Activated naive CD4-positive, alpha-beta T cell treated with anti-CD3 and anti-CD28 coated beads, Interleukin-2, amount 50 U/mL, for 16 hours (primary cell): ENCODE data around the gene MCFD2.

Experiments used
- DNase-seq: peaks from one replicate; pipeline ENCODE4 v3.0.0-alpha.2; 2020

The MCFD2 gene

DNA sequence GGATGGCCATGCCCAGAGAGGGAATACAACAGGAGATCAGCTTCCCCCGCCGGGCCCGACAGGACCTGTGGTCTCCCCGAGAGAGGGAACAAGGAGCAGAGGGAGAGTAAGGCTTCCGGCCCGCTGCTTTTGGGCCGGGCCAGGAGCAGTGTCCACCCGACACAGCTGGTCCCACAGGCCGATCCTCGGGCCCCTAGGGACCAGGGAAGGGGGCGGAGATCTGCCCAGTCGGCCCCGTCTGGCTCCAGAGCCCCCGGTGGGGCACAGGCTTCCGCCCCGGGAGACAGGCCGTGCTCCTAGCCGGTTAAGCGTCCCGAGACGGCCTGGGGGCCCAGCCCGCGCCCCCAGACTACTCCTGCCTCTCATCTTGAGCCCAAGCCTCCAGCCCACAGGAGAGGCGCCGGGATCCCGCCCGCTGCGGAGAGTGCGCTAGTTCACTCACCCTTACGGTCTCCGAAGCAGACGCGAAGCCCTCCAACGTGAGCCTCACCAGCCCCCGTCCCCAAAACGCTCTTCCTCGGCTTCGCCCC is at the start of gene MCFD2:
Gene MCFD2, minus strand, starts transcription at position 526 of the 530 bp plus-strand sequence. CDS start 6,635 bp downstream, outside the sequence.
- no peak for DNase-seq

DNA sequence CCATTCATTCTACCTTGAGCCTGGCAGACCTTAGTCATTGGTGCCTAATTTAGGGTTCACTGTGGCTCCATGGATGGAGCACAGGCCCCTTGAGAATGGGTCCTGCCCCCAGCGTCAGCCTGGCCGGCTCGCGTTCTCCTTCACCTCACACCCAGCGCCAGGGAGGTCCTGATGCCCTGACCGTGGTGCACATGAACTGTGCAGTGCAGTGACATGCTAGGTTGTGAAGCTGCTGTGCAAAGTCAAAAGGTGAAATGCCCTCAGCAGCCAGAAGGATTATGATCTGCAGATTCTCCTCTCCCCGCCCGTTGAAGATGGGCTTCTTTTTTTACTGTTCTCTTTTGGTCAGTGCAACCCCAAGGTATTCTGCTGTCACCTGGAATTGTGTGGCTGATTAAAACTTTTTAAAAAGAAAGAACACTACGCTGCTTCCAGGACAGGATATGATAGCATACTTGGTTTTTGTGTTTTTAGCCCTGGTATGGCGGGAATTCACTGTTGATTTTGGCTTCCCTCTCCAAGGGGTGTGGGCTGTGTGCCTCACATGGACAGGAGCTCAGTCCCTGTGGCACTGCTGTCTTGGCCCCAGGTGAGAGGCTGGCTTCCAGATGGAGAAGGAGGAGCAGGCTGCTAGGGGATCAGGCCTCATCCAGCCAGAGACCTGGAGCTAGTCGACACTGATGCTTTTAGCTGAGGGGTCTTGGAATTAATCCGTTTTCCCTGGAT is 49.4 kb upstream of the MCFD2 start:
- DNase-seq = no peak

DNA sequence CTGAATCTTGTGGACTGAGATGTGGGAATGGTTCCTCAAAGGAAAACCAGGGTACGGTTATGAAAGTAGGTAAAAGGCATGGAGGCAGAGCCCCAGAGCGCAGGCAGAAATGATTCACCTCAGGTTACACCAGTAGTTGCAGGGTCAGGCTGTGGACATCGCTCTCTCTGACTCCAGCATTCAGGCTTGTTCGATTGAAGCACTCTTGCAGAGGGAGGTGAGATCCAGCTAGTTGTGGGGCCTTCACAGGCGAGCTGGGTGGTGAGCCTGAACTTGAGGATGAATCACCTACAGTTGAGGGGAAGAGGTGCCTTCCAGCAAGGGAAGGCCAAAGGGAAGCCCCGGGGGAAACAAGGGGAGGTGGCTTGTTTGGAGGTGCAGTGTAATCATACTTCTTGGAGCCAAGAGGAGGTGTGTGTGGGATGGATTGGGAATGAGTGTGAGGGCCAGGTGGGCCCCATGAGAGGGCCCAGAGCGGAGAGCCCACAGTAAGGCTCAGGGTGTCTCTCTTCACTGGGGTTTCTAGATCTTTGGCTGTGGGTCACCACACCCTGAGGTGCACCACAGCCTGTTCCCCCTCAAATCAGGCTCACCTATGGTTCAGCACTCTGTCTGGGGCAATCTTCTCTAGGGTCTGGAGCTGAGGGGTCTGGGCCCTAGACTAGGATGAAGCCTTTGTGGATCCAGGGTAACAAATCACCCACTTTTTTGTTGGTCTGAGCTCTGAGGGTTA is 48.5 kb upstream of the MCFD2 start:
- no peak for DNase-seq

DNA sequence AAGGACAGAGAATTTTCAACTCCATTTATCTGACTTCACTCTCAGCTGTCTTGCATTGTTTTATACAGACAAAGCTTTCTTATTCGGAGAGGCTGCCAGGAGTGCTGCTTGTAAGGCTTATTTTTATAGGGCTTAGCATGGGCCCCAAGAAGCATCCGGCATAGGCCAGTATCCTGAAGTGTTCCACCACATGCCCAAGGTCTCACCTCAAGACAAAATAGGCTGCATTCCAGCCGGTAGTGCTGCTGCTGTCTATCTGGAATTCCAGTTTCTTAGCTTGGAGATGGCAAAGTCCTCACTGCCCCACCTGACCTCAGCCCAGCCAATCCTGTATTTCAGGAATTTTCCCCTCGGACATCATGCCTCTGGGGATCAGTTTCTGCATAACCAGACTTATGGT is 47.6 kb upstream of the MCFD2 start:
- DNase-seq = no peak

DNA sequence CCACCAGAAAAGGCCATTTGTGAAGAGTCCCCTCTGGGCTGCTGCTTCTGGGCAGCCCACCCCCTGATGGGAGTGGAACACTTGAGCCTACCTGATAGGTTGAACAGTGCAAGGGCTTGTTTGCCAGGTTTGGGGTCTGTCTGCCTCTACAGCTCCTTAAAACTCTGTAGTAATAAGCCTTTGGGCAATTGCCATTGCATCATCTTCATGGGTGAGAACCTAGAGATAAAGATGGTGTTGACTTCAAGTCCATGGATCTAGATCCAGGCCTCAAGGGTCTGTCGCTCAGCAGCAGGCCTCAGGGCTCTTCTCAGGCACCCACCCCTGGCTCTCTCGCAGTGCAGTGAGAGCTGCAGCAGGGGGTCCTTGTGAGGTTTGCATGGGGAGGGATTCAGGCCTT is 47.1 kb upstream of the MCFD2 start:
- no peak for DNase-seq

DNA sequence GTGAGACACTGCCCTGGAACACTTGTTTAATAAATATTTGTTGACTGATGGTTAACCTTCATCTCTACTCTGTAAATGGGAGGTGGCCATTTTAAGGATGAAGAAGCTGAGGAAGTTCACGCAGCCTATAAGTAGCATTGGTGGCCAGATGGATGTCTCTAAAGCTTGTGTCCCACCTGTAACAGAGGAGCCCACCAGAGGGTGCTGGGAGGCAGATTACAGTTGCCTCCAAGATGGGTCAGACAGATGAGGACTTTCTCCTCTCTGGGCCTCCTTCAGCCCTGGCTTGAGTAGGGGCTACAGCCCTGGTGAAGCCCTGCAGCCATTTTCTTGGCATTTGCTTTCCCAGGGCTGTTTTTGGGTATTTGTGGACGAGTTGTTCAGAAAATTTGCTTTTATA is 45.0 kb upstream of the MCFD2 start:
- no peak for DNase-seq

DNA sequence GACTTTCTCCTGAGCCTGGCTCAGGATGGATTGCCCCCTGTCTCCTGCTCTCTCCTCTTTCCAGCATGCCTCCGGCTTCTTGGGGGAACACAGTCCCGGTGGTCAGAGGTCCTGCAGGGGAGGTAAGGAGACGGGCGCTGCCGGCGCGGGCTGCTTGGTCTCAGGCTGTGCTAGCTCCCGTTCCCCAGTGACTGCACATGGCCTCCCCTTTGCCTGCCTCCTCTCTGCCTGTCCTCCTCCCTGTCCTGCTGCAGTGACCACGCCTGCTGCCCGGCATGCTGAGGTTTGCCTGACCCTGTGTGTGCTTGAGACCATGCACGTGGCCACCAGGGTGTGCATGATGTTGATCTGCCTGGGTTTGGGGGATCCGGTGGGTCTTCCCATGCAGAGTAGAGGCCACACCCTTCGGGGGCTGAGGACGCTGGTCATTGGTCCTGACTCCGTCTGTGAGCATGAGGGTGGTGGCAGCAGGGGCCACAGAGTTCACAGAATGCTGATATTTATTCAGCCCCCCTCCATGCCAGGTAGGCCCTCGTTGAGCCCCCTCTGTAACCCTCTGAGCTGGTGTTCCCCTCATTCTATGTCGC is 42.9 kb upstream of the MCFD2 start:
- no peak for DNase-seq

DNA sequence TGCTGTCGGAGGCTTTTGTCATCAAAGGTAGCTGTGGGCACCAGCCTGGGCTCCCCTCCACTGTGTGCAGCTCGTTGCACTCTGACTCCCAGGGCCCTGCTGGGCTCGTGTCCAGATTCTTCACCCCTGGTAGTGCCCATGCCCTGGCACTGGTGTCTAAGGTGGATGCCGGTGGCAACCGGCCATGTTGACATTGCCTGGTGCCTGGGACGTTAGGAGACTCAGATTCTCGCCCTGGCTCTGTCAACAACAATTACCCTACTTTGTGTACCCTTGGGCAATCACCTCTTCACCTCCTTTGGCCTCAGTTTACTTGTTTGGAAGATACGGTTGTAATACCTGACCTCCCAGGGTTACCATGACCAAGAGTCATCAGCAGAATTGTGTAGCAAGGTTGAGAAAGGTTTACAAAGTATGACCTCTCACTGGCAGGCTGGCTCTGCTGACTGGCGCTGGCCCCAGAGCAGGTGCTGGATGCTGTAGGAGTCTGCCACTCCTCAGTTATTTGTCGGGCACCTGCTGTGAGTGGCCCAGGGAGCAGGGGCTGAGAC is 41.5 kb upstream of the MCFD2 start:
- no peak for DNase-seq

DNA sequence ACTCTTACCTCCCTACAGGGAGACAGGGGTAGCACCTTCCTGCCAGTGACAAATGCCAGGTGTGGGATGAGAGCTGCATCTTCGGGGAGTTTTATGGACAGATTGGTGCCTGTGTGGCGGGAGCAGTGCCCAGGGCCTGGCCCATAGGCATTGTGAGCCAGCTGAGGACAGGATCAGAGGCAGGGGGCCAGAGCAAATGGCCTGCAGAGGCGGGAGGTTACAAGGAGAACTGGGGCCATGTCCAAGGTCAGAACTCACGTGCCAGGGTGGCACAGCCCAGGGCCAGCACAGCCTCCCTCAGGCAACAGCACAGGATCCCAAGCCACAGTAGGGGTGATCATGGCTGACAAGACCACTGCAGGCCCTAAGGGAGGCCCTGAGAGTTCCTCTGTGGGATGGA is 40.2 kb upstream of the MCFD2 start:
- no peak for DNase-seq

DNA sequence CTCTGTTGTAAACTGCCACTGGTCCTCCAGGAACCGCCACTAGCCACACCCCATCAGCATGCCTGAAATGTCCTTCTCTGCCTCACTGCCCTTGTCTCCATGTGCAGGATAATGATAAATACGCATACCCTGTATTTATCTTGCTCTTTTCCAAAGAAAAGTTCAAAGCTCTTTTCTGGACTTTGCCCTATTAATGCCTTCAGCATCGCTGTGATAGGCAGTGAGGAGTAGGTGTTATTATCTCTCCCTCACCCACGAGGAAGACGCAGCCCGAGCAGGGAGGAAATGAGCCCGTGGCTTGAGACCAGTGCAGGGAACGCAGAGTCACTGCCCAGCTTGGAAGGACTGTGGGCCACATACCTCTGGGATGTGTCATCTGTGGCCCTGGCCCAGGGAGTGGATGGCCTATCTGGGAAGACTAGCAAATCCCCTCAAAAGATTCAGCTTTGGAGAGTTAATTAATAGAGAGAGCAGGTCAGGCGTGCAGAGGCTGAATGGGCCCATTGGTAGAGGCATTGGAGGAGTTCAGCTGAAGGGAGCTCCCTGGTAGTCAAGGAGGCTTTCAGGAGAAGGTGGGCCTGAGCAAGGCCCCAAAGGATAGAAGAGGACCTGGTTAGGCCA is 39.5 kb upstream of the MCFD2 start:
- no peak for DNase-seq

DNA sequence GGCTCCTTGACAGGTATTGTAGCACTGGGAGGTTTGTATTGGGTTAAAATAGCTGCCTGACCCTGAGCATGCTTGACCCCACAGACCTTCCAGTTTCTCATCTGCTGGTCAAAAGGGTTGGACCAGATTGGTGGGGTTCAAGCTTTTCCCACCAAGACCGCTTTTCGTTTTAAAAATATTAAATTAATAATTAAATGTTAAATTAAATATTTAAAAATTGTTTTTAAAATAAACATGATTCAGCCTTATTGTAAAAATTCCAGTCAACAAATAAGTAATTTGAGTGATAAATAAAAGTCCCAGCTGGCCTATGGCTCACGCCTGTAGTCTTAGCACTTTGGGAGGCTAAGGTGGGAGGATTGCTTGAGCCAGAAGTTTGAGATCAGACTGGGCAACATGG is 36.6 kb upstream of the MCFD2 start:
- no peak for DNase-seq

DNA sequence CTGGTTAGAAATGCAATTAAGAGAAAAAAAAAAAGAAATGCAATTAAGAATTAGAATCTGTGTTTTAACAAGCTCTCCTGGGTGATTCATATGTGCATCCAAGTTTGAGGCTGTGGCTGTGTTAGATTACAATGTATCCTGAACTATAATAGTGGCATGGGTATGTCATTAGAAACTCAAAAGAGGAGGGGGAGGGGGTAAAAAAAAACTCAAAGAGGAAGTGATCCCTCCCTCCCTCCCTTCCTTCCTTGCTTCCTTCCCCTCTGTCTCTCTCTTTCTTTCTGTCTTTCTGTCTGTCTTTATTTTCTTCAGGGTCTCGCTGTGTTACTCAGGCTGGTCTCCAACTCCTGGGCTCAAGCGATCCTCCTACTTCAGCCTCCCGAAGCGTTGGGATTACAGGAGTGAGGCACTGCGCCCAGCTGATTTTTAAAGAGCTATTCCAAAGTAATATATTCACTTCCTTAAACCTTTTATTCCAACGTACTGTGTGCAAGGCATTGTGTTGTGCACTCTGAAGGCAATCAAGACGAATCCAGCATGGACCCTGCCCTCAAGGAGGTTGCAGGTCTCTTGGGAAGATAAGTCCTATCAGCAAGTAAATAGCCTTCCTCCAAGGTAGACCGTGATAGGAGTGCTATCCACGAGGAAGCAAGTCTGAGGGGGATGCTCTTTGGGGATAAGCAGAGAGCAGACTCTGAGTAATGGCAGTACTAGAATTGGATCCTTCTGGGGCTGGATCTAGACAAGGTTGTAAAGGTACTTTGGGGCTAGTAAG is 35.9 kb upstream of the MCFD2 start:
- DNase-seq = no peak

DNA sequence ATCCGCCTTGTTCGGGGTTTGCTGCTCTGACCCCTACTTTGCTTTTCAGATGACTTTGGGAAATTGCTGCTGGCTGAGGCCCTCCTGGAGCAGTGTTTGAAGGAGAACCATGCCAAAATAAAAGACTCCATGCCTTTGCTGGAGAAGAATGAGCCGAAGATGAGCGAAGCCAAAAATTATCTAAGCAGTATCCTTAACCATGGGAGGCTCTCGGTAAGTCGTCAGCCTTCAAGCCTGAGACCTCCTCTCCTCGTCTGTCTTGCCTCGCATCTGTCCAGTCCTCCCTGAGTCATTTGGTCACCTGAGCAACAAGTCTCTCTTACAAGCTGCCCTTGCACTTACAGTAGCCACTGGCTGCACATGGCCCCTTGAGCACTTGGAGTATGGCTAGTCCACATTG is 34.7 kb upstream of the MCFD2 start:
- DNase-seq = no peak

DNA sequence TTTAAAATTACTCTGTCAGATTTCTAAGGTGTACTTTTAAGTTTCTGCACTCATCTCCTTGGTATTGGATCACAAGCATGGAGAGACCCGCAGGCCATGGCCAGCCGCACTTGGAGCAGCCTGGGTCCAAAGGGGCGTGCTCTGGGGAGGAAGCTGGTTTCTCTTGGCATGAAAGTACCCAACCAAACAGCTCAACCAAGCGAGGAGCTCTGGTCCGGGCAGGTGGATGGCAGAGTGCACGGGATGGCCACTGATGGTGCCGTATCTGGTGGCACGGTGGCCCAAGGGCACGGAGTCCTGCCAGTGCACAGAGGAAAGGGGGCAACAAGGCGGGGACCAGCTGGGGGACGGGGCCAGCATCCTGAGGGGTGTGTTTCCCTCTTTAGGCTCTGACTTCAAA is 32.2 kb upstream of the MCFD2 start:
- DNase-seq = no peak

DNA sequence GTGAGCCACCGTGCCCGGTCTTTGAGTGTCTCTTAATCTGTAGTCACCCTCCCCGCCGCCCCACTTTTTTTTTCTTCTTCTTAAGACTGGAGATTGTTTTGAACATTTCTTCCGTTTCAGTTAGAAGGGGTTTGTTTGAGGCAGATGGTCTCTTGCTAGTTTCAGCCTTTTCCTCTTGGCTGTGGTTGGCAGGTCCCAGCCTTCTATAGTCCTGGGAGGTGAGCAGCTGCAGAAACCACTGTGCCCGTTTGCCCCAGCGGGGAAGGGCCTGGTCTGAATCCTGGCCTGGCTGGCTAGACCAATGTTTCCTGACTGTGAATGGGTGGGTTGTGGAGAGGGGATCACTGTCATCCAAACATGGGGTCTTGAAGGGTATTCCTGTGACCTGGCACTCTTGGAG is 30.1 kb upstream of the MCFD2 start:
- no peak for DNase-seq

DNA sequence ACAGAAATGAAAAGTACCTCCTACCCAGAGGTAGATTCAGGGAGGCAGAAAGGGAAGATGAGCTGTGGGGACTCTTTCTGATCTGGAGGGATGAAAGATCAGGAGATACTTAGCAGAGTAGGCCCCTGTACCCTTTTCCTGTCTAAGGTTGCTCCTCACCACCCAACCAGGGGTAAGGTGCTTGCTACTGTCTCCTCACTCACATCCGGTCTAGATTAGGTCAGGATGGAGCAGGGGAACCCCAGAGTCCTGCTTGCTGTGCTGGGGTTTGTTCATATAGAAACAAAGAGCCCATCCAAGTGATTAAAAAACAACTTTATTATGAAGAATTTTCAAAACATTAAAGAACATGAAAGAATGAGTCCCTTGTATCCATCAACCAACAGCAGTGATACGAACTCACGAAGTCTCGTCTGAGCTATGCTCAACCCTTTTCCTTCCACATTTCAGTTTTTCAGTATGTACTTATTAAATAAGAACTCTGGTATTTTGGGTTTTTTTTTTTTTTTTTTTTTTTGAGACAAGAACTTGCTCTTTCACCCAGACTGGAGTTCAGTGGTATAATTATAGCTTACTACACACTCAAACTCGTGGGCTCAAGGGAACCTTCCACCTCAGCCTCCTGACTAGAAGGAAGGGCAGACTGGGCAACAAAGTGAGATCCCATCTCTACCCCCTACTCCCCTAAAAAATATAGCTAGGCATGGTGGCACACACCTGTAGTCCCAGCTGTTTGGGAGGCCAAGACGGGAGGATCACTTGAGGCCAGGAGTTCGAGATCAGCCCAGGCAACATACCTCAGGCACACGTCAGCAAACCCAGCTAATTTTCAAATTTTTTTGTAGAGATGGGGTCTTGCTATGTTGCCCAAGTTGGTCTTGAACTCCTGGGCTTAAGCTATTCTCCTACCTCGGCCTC is 28.5 kb upstream of the MCFD2 start:
- peak; percentile 68 for DNase-seq

DNA sequence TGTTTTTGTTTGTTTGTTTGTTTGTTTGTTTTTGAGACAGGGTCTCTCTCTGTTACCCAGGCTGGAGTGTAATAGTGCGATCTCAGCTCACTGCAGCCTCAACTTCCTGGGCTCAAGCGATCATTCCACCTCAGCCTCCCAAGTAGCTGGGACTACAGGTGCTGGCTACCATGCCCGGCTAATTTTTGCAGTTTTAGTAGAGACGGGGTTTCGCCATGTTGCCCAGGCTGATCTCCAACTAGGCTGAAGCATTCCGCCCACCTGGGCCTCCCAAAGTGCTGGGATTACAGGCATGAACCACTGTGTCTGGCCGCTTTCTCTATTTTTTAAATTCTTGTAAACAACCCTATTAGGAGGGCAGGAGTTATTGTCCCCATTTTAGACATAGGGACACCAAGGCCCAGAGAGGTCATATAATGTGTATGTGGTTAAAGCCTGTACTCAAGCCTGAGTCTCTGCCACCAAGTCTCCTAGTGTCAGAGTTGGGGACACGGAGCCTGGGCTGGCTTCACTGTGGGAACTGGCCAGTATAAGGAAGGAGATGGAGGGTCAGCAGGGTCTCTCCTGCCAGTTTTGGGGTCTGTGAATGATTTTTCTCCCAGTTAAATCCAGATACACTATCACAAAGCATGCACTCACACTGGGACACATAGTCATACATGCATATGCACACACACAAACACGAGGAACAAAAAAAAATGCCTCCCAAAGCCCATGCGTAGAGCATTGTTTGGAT is 27.5 kb upstream of the MCFD2 start:
- no peak for DNase-seq

DNA sequence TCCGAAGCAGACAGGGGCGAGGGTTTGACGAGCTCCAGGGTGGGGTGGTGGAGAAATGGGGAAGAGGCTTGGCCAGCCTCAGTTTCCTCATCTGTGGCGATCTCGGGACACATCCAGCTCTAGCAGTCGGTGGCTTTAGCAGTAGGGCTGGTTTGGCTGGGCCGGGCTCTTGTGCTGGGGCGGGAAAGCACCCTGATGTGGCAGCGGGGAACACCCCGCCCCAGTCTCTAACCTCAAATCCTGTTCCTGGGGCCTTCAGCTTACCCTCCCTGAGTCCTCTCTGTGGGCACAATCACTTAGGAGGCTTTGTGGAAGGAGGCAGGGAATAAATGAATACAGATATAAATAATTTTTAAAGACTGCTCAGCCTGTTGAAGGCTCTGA is 26.5 kb upstream of the MCFD2 start:
- peak; percentile 70 for DNase-seq

DNA sequence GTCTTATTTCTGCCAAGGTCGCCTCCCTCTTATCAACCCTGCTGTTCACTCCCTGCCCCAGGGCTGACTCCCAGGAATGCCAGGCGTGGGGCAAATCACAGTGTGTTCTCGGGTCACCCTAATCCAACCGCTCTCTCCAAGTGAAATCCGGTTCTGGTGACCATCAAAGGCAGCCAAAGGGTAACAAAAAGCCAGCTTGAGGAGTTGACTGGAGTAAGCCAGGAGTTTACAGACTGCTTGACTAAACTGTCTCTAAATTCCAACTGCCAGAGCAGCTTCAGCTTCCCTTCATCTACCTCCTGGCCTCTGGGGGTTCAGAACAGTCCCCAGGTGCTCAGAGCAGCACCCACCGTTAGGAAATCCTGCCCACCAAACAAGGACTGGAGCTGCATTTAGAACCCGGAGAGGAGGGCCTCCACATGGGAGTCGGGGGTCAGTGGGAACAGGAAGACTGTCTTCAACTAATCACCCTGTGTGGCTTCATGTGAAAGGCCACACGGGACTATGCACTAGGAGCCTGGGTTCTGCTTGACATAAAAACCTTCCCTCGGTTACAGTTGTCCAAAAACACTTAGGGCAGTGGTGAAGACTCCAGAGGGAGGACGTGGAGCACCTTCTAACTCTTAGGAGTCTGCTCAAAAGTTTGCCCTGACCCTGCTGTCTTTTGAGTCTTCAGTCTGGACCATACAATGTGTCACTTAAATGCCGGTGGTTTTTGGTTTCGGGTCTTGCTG is 24.2 kb upstream of the MCFD2 start:
- DNase-seq = no peak

DNA sequence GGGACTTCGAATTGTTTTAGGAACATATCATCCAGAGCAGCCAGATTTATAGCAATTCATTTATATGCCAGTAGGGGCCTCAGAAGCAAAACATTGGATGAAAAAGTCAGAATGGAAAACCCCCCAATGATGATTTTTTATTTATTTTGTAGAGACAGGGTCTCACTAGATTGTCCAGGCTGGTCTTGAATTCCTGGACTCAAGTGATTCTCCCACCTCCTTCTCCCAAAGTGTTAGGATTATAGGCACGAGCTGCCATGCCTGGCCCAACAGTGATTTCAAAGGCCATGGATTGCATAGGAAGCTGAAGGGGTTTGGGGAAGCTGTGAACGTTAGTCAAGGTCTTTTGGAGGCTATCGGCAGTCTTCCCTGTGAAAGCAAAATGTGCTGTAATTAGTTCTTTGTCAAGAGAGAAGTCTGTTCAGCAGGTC is 21.9 kb upstream of the MCFD2 start:
- DNase-seq = no peak
